ENCODE measurements around the gene FAM168B. TPM values are rescaled to one million over a fixed set of nuclear protein-coding genes. Genes with fewer than 3 reads are reported as not detected.
"Not testable (repeated sequence)": the region's sequence is repeated elsewhere in the genome, so short reads cannot be mapped to it uniquely, and the experiment has no call there.

FAM168B gene
- total RNA-seq, 1 donor from 2014 or later = 64.3 TPM

DNA sequence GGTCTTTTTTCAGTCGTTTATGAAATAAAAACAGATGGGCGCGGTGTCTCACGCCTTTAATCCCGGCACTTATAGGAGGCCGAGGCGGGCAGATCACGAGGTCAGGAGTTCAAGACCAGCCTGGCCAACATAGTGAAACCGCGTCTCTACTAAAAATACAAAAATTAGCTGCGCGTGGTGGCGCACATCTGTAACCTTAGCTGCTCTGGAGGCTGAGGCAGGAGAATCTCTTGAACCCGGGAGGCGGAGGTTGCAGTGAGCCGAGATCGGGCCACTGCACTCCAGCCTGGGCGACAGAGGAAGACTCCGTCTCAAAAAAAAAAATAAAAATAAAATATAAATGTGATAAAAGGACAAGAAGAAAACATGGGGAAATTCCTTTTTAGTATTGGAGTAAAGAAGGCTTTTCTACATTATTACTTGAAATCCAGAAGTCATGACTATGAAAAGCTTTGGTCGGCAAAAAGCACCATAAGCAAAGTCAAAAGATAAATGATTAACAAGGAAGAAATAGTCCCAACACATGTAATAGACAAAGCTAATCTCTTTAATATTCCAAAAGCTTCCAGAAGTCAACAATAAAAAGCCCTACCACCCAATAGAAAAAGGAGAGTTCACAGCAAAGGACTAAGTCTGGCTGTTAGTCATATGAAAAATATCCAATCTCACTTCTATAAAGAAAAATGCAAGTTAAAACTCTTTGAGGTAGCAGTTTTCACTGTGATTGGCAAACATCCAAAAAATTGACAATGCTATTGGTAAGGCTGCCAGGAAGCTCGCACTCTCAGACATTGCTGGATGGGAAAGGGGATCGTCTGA, 1.4 kb upstream of the FAM168B start:
- H3K9me3 ChIP-seq = no peaks in the 10 kb centered on the region
- TF ChIP-seq, protein P1, sequence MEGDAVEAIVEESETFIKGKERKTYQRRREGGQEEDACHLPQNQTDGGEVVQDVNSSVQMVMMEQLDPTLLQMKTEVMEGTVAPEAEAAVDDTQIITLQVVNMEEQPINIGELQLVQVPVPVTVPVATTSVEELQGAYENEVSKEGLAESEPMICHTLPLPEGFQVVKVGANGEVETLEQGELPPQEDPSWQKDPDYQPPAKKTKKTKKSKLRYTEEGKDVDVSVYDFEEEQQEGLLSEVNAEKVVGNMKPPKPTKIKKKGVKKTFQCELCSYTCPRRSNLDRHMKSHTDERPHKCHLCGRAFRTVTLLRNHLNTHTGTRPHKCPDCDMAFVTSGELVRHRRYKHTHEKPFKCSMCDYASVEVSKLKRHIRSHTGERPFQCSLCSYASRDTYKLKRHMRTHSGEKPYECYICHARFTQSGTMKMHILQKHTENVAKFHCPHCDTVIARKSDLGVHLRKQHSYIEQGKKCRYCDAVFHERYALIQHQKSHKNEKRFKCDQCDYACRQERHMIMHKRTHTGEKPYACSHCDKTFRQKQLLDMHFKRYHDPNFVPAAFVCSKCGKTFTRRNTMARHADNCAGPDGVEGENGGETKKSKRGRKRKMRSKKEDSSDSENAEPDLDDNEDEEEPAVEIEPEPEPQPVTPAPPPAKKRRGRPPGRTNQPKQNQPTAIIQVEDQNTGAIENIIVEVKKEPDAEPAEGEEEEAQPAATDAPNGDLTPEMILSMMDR (IDR thresholded peaks at IDR 0.05) = no peak
- peaks cover 0 to 15% of the 10 kb centered on the region in 2 donors for H3K4me1 ChIP-seq
- peak overlapping the region in 1 of 2 donors; percentile 88 for H3K4me3 ChIP-seq
- no peak for DNase-seq (ENCODE audit: low spot score in 2 of 2)
- no peaks in the 10 kb centered on the region for H3K27me3 ChIP-seq
- H3K36me3 ChIP-seq = no peaks in the 10 kb centered on the region
- intact Hi-C loops (cut with DNase I) = loop anchor here (5.0 kb wide), 5 partner anchors 367 to 752 kb away; partner anchors contain the start of genes GPR148, IMP4, MZT2A and PTPN18
- no peak overlapping the region for H3K27ac ChIP-seq

DNA sequence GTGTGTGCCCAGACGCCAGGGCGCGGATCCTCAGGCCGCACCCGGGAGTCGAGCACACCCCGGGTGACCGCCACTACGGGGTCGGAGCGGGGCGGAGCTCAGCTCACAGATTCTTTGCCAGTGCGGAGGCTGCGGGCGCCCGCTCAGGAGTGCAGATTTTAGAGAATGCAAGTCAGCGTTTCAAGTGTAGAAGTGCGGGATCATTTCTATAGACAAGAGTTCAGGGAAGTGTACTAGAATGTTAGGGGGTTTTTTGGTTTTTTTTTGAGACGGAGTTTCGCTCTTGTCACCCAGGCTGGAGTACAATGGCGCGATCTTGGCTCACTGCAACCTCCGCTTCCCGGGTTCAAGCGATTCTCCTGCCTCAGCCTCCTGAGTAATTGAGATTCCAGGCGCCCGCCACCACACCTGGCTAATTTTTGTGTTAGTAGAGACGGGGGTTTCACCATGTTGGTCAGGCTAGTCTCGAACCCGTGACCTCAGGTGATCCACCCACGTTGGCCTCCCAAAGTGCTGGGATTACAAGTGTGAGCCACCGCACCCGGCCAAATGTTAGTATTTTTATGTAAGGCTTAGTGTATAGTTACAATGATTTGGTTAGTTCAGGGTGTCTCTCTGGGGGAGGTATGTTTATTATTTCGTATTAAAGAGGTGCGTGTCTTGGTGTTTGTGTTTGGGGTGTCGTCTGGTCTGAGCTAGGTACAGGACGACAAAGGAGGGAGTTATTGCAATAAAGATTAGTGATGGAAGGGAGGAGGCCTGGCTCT, 619 bp upstream of the FAM168B start:
- H3K9me3 ChIP-seq = no peaks in the 10 kb centered on the region
- peak in 1 of 2 donors; percentile 86 for DNase-seq (ENCODE audit: low spot score in 2 of 2)
- H3K4me3 ChIP-seq = peak overlapping the region; percentile 88 to 98
- intact Hi-C loops (cut with DNase I) = loop anchor here (1.0 to 5.0 kb wide), 7 partner anchors 11 to 913 kb away; partner anchors contain the start of genes GPR148, IMP4, MZT2A and PLEKHB2
- H3K27ac ChIP-seq = peak overlapping the region; percentile 88 to 98
- peaks cover 0 to 4% of the 10 kb centered on the region in 2 donors for H3K36me3 ChIP-seq
- no peaks in the 10 kb centered on the region for H3K27me3 ChIP-seq
- TF ChIP-seq, protein P1 (IDR thresholded peaks at IDR 0.05) = no peak
- H3K4me1 ChIP-seq = peaks cover 0 to 15% of the 10 kb centered on the region in 2 donors

DNA sequence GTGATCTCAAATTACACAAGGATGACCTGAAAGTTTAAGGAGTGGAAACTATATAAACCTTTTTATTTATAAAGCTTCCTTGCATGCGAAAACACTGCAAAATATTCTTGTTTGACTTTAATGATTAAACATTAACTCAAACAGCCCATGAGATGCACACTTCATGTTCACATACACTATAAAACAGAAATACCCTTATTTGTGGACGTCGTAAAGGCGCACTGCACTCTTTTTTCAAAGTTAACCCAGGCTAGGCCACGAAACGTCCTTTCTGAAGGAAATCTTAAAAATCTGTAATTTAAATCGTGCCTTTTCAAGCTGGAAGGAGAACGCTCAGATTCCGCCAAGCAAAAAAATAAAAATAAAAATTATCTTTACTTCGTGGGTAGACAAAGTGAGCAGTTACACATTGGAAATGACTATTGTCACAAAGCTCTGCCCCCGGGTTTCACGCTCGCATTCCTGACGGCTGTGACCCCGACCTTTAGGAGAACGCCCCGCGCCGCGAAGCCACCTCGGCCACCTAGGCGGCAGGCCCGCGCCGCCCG, 728 bp downstream of the FAM168B start:
- TF ChIP-seq, protein P1 (IDR thresholded peaks at IDR 0.05) = no peak
- Histone ChIP-seq H3K27ac (peak overlapping the region; percentile 88 to 98), H3K4me1 (peaks cover 0 to 15% of the 10 kb centered on the region in 2 donors), H3K36me3 (peaks cover 7 to 17% of the 10 kb centered on the region in 2 donors), H3K4me3 (peak overlapping the region; percentile 88 to 98), H3K27me3 (no peaks in the 10 kb centered on the region), H3K9me3 (no peaks in the 10 kb centered on the region)
- intact Hi-C loops (cut with DNase I) = loop anchor here (1.0 to 5.0 kb wide), 7 partner anchors 13 to 912 kb away; partner anchors contain the start of genes GPR148, IMP4, MZT2A and PLEKHB2
- DNase-seq (ENCODE audit: low spot score in 2 of 2) = no peak

DNA sequence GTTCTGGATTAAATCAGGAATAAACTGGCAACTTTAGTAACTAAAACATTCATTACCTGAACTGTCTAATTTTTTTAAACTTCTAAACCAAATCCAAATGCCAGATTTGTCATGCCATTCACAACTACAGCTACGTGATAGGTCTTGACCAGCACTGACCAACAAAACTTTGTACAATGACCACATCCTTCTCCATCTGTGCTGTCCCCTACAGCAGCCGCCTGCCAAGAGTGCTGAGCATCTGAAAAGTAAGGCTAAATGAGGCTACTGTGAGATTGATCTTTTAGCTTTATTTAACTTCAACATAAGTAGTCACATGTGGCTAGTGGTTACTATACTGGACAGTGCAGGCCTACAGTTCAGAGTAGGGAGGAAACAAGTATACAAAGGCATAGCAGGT, 7.6 kb downstream of the FAM168B start:
- no peak for DNase-seq (ENCODE audit: low spot score in 2 of 2)
- Histone ChIP-seq H3K27ac (no peak overlapping the region), H3K4me1 (peaks cover 0 to under 1% of the 10 kb centered on the region in 2 donors), H3K9me3 (no peaks in the 10 kb centered on the region), H3K36me3 (peaks cover 26 to 54% of the 10 kb centered on the region in 2 donors), H3K4me3 (no peak overlapping the region), H3K27me3 (no peaks in the 10 kb centered on the region)
- intact Hi-C loops (cut with DNase I) = no loop called here
- TF ChIP-seq, protein P1 (IDR thresholded peaks at IDR 0.05) = no peak

DNA sequence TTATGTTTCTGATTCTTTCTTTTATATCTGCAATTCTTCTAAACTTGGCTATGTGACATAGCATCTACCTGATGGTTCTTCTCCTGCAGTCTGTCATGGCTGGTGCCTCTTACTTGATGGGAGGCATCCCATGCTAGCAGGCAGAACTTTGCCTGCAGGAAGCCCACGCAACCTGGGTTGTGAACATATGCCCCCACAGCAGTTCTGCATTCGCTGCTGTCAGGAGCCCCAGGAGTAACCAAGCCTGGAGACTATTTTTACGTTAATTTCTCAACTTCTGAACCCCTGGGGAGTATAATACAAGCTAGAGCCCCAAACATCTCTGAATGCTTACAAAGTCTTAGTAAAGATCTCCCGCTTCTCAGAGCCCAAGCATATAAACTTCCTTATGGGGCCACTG, 12.1 kb downstream of the FAM168B start:
- intact Hi-C loops (cut with DNase I) = no loop called here
- TF ChIP-seq, protein P1 (IDR thresholded peaks at IDR 0.05) = no peak
- Histone ChIP-seq H3K27ac (no peak overlapping the region), H3K9me3 (no peaks in the 10 kb centered on the region), H3K36me3 (peaks cover 43 to 65% of the 10 kb centered on the region in 2 donors), H3K4me1 (no peaks in the 10 kb centered on the region), H3K4me3 (no peak overlapping the region), H3K27me3 (no peaks in the 10 kb centered on the region)
- DNase-seq (ENCODE audit: low spot score in 2 of 2) = no peak

DNA sequence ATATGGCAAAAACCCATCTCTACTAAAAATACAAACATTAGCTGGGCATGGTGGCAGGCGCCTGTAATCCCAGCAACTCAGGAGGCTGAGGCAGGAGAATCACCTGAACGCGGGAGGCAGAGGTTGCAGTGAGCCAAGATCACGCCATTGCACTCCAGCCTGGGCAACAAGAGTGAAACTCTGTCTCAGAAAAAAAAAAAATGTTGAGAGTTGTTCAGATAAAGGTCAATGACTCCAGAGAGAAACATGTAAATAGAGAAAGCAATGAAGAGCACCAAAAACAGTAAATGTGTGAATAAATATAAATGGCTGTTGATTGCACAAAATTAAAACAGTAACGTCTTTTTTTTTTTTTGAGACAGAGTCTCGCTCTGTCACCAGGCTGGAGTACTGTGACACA, 13.3 kb downstream of the FAM168B start:
- H3K36me3 ChIP-seq = peaks cover 46 to 64% of the 10 kb centered on the region in 2 donors
- H3K9me3 ChIP-seq; H3K27ac ChIP-seq; H3K4me3 ChIP-seq; H3K27me3 ChIP-seq; intact Hi-C loops (cut with DNase I); DNase-seq (ENCODE audit: low spot score in 2 of 2); H3K4me1 ChIP-seq: not testable (repeated sequence)

All from ascending aorta (tissue), 2 donors.